ENCODE data around the gene PMEPA1. TPM values are rescaled to one million over a fixed set of nuclear protein-coding genes. Genes with fewer than 3 reads are reported as not detected.
A peak's percentile ranks its signal among the peaks of the same experiment; 100 is the strongest.

Gene PMEPA1
- total RNA-seq, 1 donor from 2014 or later: 39.9 TPM

DNA sequence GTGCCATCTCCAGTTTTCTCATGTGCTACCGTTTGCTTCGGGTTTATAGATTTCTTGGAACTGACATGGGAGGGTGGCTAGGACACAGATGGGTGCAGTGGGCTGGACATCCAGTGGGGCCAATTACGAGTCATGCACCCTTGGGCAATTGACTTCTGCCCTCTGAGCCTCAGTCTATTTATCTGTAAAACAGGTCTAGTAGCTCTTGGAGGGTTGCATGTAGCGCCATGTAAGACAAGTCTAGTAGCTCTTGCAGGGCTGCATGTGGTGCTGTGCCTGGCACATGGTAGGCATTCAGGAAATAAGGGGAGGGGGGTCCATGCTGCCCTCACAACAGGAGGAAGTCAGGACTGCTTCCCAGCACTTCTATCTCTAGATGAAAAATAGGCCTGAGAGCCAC lies 15.3 kb downstream of the PMEPA1 start:
- no peak for DNase-seq (ENCODE audit: low spot score in 2 of 2, unreplicated experiment in 2 of 2)
- Mint-ChIP-seq H3K4me1 (peaks cover 93% of the 10 kb centered on the region), H3K27me3 (ENCODE audit: low read depth) (no peaks in the 10 kb centered on the region), H3K9me3 (no peaks in the 10 kb centered on the region), H3K36me3 (no peaks in the 10 kb centered on the region), H3K27ac (peak overlapping the region; percentile 16), H3K4me3 (no peak overlapping the region)
- TF ChIP-seq, protein P1, sequence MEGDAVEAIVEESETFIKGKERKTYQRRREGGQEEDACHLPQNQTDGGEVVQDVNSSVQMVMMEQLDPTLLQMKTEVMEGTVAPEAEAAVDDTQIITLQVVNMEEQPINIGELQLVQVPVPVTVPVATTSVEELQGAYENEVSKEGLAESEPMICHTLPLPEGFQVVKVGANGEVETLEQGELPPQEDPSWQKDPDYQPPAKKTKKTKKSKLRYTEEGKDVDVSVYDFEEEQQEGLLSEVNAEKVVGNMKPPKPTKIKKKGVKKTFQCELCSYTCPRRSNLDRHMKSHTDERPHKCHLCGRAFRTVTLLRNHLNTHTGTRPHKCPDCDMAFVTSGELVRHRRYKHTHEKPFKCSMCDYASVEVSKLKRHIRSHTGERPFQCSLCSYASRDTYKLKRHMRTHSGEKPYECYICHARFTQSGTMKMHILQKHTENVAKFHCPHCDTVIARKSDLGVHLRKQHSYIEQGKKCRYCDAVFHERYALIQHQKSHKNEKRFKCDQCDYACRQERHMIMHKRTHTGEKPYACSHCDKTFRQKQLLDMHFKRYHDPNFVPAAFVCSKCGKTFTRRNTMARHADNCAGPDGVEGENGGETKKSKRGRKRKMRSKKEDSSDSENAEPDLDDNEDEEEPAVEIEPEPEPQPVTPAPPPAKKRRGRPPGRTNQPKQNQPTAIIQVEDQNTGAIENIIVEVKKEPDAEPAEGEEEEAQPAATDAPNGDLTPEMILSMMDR (IDR thresholded peaks at IDR 0.05; ENCODE audit: unreplicated experiment): no peak

DNA sequence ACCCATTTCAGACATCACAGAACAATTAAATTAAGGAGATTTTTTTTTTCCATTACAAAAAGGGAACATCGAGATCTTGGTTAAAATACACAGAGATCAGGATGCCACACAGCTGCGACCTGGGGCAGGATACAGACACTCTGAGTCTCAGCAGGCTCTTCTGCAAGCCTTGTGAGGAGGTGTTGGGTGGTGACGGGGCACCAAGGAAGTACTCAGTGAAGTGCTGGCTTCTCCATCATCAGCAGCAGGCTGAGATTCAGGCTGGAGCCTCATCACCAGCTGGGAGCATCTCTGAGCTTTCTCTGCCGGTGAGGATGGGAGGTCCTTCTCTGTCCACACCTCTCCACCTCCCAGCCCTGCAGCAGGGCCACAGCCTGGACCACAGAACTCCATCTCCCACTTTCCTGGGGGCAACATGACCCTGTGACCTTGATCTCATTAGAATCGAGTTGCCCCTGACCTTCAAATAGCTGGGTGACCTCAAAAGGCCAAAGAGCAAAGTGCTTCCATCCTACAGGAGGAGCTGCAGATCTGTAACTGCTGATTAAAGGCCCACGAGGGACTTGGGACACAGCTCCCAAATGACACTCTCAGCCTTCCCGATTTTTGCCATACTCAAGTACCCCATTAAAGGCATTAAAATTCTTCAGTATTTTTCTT lies 16.0 kb downstream of the PMEPA1 start:
- no peak overlapping the region for H3K4me3 Mint-ChIP-seq
- H3K27ac Mint-ChIP-seq: peak overlapping the region; percentile 94
- H3K36me3 Mint-ChIP-seq: no peaks in the 10 kb centered on the region
- TF ChIP-seq, protein P1 (IDR thresholded peaks at IDR 0.05; ENCODE audit: unreplicated experiment): no peak
- no peaks in the 10 kb centered on the region for H3K27me3 Mint-ChIP-seq (ENCODE audit: low read depth)
- DNase-seq (ENCODE audit: low spot score in 2 of 2, unreplicated experiment in 2 of 2): no peak
- H3K9me3 Mint-ChIP-seq: no peaks in the 10 kb centered on the region
- peaks cover 95% of the 10 kb centered on the region for H3K4me1 Mint-ChIP-seq

DNA sequence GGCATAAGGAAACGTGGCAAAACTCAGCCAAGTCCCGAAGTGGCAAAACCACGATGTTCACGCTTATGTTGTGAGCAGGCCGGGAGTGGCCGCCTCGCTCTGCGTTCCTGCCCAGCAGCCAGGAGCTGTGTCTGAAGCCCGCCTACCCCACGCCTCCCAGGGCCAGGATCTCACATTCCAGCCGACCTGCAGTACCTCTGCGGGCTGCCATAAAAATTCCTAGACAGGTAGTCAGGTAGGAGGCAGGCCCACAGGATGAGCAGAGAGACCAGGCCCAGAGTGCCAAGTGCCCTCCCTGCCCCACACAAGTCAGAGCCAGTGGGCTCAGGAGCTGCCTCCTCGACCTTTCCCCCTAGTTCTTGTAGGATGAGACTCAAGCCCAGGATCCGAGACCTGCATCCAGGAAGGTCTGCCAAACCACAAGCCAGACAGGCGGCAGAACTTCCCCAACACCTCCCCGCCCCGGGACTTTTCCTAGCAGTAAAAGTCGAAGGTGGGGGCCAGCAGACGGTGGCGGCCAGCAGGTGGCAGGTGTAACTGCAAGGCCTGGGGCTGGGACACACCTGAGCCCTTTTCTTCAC lies 16.7 kb downstream of the PMEPA1 start:
- Mint-ChIP-seq H3K27me3 (ENCODE audit: low read depth) (no peaks in the 10 kb centered on the region), H3K4me1 (peaks cover 89% of the 10 kb centered on the region)
- peak in 1 of 2 experiments; percentile 61 for DNase-seq (ENCODE audit: low spot score in 2 of 2, unreplicated experiment in 2 of 2)

DNA sequence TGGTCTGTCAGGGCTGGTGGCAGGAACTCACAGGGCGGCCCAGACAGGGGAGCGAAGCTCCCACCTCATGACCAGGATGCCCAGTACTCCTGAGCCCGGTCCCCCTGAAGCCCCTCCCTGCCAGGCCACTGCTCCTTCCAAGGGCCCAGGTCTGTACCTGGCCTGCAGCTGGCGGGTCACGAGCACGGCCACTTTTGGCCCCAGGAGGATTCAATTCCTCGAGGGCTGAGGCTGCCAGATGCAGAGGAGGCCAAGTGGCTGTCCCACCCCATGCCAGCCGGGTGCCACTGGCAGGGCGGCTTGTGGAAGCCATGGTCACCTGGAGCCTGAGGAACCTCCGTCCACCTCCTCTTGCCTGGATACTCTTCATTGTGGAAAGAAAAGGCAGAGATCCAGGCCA lies 17.4 kb downstream of the PMEPA1 start:
- Mint-ChIP-seq H3K4me3 (no peak overlapping the region), H3K27me3 (ENCODE audit: low read depth) (no peaks in the 10 kb centered on the region), H3K4me1 (peaks cover 89% of the 10 kb centered on the region), H3K9me3 (no peaks in the 10 kb centered on the region), H3K36me3 (no peaks in the 10 kb centered on the region), H3K27ac (no peak overlapping the region)
- no peak for DNase-seq (ENCODE audit: low spot score in 2 of 2, unreplicated experiment in 2 of 2)
- TF ChIP-seq, protein P1 (IDR thresholded peaks at IDR 0.05; ENCODE audit: unreplicated experiment): no peak

More for the DNA sequence above, 16.7 kb downstream of the PMEPA1 start:
- Mint-ChIP-seq H3K4me3 (peak overlapping the region; percentile 31), H3K27ac (peak overlapping the region; percentile 94), H3K9me3 (no peaks in the 10 kb centered on the region), H3K36me3 (no peaks in the 10 kb centered on the region)
- TF ChIP-seq, protein P1 (IDR thresholded peaks at IDR 0.05; ENCODE audit: unreplicated experiment): no peak

DNA sequence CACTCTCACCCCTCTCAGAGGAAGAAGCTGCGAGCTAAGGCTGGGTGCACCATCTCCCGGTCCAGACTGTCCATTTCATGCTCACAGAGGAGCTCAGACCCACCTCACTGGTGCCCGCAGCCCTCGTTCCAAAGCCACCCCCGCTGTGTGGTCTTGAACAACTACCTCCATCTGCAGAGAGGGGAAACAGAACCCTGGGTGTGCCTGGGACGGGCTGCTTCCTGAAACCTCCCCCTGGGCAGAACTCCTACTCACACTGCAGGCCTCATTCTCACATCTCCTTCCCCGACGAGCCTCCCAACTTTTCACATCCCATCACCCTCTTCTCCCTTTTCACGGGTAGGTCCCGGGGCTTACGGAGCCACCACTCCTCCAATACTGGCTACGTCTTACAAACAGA lies 18.1 kb downstream of the PMEPA1 start:
- Mint-ChIP-seq H3K4me1 (peaks cover 88% of the 10 kb centered on the region), H3K27me3 (ENCODE audit: low read depth) (no peaks in the 10 kb centered on the region), H3K9me3 (no peaks in the 10 kb centered on the region), H3K36me3 (peaks cover 4% of the 10 kb centered on the region), H3K27ac (no peak overlapping the region), H3K4me3 (no peak overlapping the region)
- TF ChIP-seq, protein P1 (IDR thresholded peaks at IDR 0.05; ENCODE audit: unreplicated experiment): no peak
- no peak for DNase-seq (ENCODE audit: low spot score in 2 of 2, unreplicated experiment in 2 of 2)
